ENCODE measurements around the gene CLTRN. TPM values are rescaled to one million over a fixed set of nuclear protein-coding genes. Genes with fewer than 3 reads are reported as not detected.

CLTRN gene
- total and polyA plus RNA-seq, 2 donors from 2014 or later, result 30.7 to 129 TPM

DNA sequence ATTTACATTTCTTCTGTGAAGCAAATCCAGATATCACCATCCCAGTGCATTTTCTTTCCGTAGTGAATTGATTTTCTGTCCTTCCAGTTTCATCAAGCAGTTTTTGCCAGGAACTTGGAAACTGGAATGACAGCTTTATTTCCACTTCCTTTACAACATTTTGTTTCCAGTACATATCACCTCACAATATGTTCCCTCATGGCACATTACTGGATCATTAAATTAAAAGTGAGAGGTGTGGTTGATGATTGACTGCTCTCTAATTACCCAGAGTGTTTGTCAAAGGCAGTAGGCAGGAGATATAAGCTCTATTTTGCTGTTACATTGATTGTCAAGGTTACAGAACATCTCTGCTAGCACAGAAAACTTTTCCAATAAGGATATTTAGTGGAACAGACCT is 41.6 kb downstream of the CLTRN start:
- peaks cover 7% of the 10 kb centered on the region for H3K27me3 ChIP-seq (ENCODE audit: control insufficient read depth, insufficient read depth, low read length)
- no peak overlapping the region for H3K27ac ChIP-seq (ENCODE audit: low read depth in 2 of 2, low read length in 2 of 2)
- no peaks in the 10 kb centered on the region for H3K9me3 ChIP-seq (ENCODE audit: control insufficient read depth in 2 of 3, insufficient read depth in 1 of 3, low read length in 3 of 3)
- H3K9ac ChIP-seq (ENCODE audit: low read length in 3 of 3), result no peak overlapping the region
- no peaks in the 10 kb centered on the region for H3K36me3 ChIP-seq (ENCODE audit: control insufficient read depth in 2 of 3, insufficient read depth in 3 of 3, low read length in 3 of 3)
- intact Hi-C loops (cut with DNase I), result no loop called here
- no peak overlapping the region for H3K4me3 ChIP-seq (ENCODE audit: low read length in 3 of 3)
- TF ChIP-seq, protein P1, sequence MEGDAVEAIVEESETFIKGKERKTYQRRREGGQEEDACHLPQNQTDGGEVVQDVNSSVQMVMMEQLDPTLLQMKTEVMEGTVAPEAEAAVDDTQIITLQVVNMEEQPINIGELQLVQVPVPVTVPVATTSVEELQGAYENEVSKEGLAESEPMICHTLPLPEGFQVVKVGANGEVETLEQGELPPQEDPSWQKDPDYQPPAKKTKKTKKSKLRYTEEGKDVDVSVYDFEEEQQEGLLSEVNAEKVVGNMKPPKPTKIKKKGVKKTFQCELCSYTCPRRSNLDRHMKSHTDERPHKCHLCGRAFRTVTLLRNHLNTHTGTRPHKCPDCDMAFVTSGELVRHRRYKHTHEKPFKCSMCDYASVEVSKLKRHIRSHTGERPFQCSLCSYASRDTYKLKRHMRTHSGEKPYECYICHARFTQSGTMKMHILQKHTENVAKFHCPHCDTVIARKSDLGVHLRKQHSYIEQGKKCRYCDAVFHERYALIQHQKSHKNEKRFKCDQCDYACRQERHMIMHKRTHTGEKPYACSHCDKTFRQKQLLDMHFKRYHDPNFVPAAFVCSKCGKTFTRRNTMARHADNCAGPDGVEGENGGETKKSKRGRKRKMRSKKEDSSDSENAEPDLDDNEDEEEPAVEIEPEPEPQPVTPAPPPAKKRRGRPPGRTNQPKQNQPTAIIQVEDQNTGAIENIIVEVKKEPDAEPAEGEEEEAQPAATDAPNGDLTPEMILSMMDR (IDR thresholded peaks at IDR 0.05; ENCODE audit: borderline replicate concordance, extremely low read depth, insufficient read depth), result no peak
- no peak for DNase-seq
- no peaks in the 10 kb centered on the region for H3K4me1 ChIP-seq (ENCODE audit: control insufficient read depth in 2 of 3, insufficient read depth in 2 of 3, low read depth in 1 of 3, low read length in 3 of 3)
- no peak for FAIRE-seq

DNA sequence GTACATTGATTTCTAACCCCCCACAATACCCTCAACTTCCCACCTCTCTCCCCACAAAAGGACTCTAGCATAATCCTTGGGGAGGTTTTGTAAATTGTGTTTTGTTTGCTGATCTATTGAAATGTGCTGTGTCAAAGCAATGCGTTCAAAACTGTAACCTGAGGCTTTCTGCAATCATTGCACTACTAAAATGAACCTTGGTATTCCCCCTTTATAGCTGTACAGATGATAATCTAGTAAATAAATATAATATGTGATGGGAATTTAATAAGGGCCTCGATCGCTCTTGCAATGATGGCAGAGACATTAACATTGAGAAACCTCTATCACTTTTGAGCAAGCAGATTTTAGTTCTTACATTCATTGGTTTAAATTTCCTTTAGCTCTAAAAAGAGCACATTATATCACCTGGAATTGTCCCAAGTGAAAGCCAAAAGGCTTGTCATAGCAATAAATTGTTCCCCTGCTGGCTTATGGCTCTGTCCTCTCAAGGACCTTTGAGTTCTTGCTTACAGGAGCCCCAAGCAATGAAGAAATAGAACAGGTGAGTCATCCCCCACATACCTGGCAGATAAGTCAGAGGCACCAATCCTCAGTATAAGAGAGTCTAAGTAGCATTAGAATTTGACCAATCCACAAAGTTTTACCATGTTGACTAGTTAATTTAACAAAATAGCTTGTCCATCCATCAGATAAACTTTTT is 45.4 kb downstream of the CLTRN start:
- FAIRE-seq (no peak), DNase-seq (no peak)
- Histone ChIP-seq H3K27me3 (ENCODE audit: control insufficient read depth, insufficient read depth, low read length) (peaks cover 19% of the 10 kb centered on the region), H3K4me1 (ENCODE audit: control insufficient read depth in 2 of 3, insufficient read depth in 2 of 3, low read depth in 1 of 3, low read length in 3 of 3) (no peaks in the 10 kb centered on the region), H3K9ac (ENCODE audit: low read length in 3 of 3) (no peak overlapping the region), H3K9me3 (ENCODE audit: control insufficient read depth in 2 of 3, insufficient read depth in 1 of 3, low read length in 3 of 3) (no peaks in the 10 kb centered on the region), H3K4me3 (ENCODE audit: low read length in 3 of 3) (no peak overlapping the region), H3K36me3 (ENCODE audit: control insufficient read depth in 2 of 3, insufficient read depth in 3 of 3, low read length in 3 of 3) (no peaks in the 10 kb centered on the region), H3K27ac (ENCODE audit: low read depth in 2 of 2, low read length in 2 of 2) (no peak overlapping the region)
- intact Hi-C loops (cut with DNase I), result no loop called here
- TF ChIP-seq, protein P1 (IDR thresholded peaks at IDR 0.05; ENCODE audit: borderline replicate concordance, extremely low read depth, insufficient read depth), result no peak

DNA sequence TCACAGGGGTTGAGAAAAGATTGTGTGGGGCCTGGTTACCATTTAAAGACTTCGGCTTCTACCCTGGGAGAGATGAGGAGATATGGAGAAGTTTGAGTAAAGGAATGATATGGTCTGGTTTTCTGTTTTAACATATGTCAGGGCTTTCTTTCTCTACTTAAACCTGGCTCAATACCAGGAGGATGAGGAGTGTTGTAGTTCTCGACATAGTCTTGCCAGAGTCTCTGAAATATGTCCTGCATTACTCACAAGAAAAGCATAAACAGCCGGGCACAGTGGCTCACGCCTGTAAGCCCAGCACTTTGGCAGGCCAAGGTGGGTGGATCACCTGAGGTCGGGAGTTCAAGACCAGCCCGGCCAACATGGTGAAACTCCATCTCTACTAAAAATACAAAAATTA is 47.5 kb downstream of the CLTRN start:
- Histone ChIP-seq H3K36me3 (ENCODE audit: control insufficient read depth in 2 of 3, insufficient read depth in 3 of 3, low read length in 3 of 3) (no peaks in the 10 kb centered on the region), H3K9me3 (ENCODE audit: control insufficient read depth in 2 of 3, insufficient read depth in 1 of 3, low read length in 3 of 3) (no peaks in the 10 kb centered on the region), H3K27me3 (ENCODE audit: control insufficient read depth, insufficient read depth, low read length) (peaks cover 21% of the 10 kb centered on the region), H3K9ac (ENCODE audit: low read length in 3 of 3) (no peak overlapping the region), H3K4me1 (ENCODE audit: control insufficient read depth in 2 of 3, insufficient read depth in 2 of 3, low read depth in 1 of 3, low read length in 3 of 3) (no peaks in the 10 kb centered on the region), H3K4me3 (ENCODE audit: low read length in 3 of 3) (no peak overlapping the region), H3K27ac (ENCODE audit: low read depth in 2 of 2, low read length in 2 of 2) (no peak overlapping the region)
- FAIRE-seq (no peak), DNase-seq (no peak)
- TF ChIP-seq, protein P1 (IDR thresholded peaks at IDR 0.05; ENCODE audit: borderline replicate concordance, extremely low read depth, insufficient read depth), result no peak
- intact Hi-C loops (cut with DNase I), result no loop called here

DNA sequence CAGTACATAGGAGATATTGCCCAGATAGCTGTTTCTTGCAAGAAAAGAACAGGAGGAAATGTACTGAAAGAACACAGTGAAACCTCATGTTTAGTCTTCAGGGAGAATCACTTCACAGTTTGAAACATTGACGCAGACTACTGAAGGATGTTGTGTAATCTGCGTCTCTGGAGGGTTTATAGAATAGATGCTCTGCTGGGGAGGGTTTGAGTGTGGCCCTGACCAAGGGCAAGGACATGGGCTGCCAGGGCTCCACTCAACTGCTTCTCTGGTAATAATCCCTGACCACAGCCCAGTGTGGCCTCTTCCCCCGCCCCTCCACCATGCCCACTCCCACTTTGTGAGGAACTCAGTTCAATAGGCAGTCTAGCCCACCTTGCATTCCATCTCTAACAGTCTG is 48.1 kb downstream of the CLTRN start:
- TF ChIP-seq, protein P1 (IDR thresholded peaks at IDR 0.05; ENCODE audit: borderline replicate concordance, extremely low read depth, insufficient read depth), result no peak
- Histone ChIP-seq H3K27ac (ENCODE audit: low read depth in 2 of 2, low read length in 2 of 2) (no peak overlapping the region), H3K9me3 (ENCODE audit: control insufficient read depth in 2 of 3, insufficient read depth in 1 of 3, low read length in 3 of 3) (no peaks in the 10 kb centered on the region), H3K36me3 (ENCODE audit: control insufficient read depth in 2 of 3, insufficient read depth in 3 of 3, low read length in 3 of 3) (no peaks in the 10 kb centered on the region), H3K4me1 (ENCODE audit: control insufficient read depth in 2 of 3, insufficient read depth in 2 of 3, low read depth in 1 of 3, low read length in 3 of 3) (no peaks in the 10 kb centered on the region), H3K27me3 (ENCODE audit: control insufficient read depth, insufficient read depth, low read length) (peaks cover 19% of the 10 kb centered on the region), H3K9ac (ENCODE audit: low read length in 3 of 3) (no peak overlapping the region), H3K4me3 (ENCODE audit: low read length in 3 of 3) (no peak overlapping the region)
- FAIRE-seq (no peak), DNase-seq (no peak)
- intact Hi-C loops (cut with DNase I), result no loop called here

All from kidney (tissue), 14 donors.